Keratinocyte (primary cell): ENCODE data around the gene USP31. TPM values are rescaled to one million over a fixed set of nuclear protein-coding genes. Genes with fewer than 3 reads are reported as not detected.

Source experiments
- DNase-seq: peaks from one replicate; pipeline ENCODE4 v3.0.0-alpha.2; 2011; ENCODE audit warnings: low read depth, missing footprints, low spot score
- FAIRE-seq: peaks from 2 replicates; lab custom pipeline; 2011; peaks lifted over from hg19 to GRCh38; lab: Jason Lieb, UNC
- H2AFZ ChIP-seq: 2 replicates; pipeline ENCODE4 v1.6.0; 2012; ENCODE audit warnings: low read length, control low read depth, inconsistent platforms; ENCODE audit not compliant: control insufficient read depth
- H3K27ac ChIP-seq: 2 replicates; pipeline ENCODE4 v1.5.1; 2011; ENCODE audit warnings: low read length; ENCODE audit not compliant: control insufficient read depth, insufficient read depth
- H3K27me3 ChIP-seq: 3 replicates; pipeline ENCODE4 v1.6.0; 2011; ENCODE audit warnings: low read length; ENCODE audit not compliant: control insufficient read depth, insufficient read depth; ENCODE audit errors: extremely low read depth
- H3K36me3 ChIP-seq, 2 experiments: 2 replicates in 1 of 2; 3 replicates in 1 of 2; pipeline ENCODE4 v1.5.1; 2011; ENCODE audit warnings: low read length in 2 of 2, mild to moderate bottlenecking in 1 of 2; ENCODE audit not compliant: control insufficient read depth in 2 of 2, insufficient read depth in 2 of 2; ENCODE audit errors: extremely low read depth in 1 of 2
- H3K4me1 ChIP-seq: 3 replicates; pipeline ENCODE4 v1.5.1; 2011; ENCODE audit warnings: low read length; ENCODE audit not compliant: control insufficient read depth, insufficient read depth; ENCODE audit errors: extremely low read depth
- H3K4me2 ChIP-seq: 3 replicates; pipeline ENCODE4 v1.6.0; 2011; ENCODE audit warnings: low read depth, low read length; ENCODE audit not compliant: control insufficient read depth, insufficient read depth; ENCODE audit errors: extremely low read depth
- H3K4me3 ChIP-seq, 3 experiments: fragments of 200-600 bp in 1 of 3; sonication (generic) in 1 of 3; 2 replicates in 2 of 3; 3 replicates in 1 of 3; pipeline ENCODE4 v1.5.1; 2011 to 2016; ENCODE audit warnings: low read length in 3 of 3, mild to moderate bottlenecking in 3 of 3, control low read depth in 2 of 3, inconsistent platforms in 1 of 3, low read depth in 1 of 3, mixed read lengths in 1 of 3, mixed run types in 1 of 3, moderate library complexity in 1 of 3; ENCODE audit not compliant: control insufficient read depth in 2 of 3, insufficient read depth in 2 of 3; ENCODE audit errors: extremely low read depth in 1 of 3
- H3K79me2 ChIP-seq: 2 replicates; pipeline ENCODE4 v1.6.0; 2012; ENCODE audit warnings: low read length; ENCODE audit not compliant: control insufficient read depth, insufficient read depth
- H3K9ac ChIP-seq: 3 replicates; pipeline ENCODE4 v1.6.0; 2011; ENCODE audit warnings: low read length; ENCODE audit not compliant: control insufficient read depth, insufficient read depth; ENCODE audit errors: extremely low read depth
- H3K9me1 ChIP-seq: 3 replicates; pipeline ENCODE4 v1.6.0; 2011; ENCODE audit warnings: low read length; ENCODE audit not compliant: control insufficient read depth, insufficient read depth; ENCODE audit errors: extremely low read depth
- H3K9me3 ChIP-seq: 2 replicates; pipeline ENCODE4 v1.5.1; 2012; ENCODE audit warnings: low read depth, low read length; ENCODE audit not compliant: control insufficient read depth
- H4K20me1 ChIP-seq: 3 replicates; pipeline ENCODE4 v1.6.0; 2011; ENCODE audit warnings: low read length; ENCODE audit not compliant: control insufficient read depth, insufficient read depth; ENCODE audit errors: extremely low read depth
- EZH2 ChIP-seq: IDR thresholded peaks from one replicate; pipeline ENCODE4 v1.6.1; 2012; ENCODE audit warnings: inconsistent platforms, mild to moderate bottlenecking, low read length, moderate library complexity
- dilution Hi-C: fragments of 300-500 bp; cut with MboI; formaldehyde crosslinking; loops from one replicate; pipeline ENCODE4 v1.7.0; 2020; ENCODE audit warnings: low sequenced_read_pairs; ENCODE audit not compliant: extremely low pct_ligation_motif_present
- polyA plus RNA-seq, 5 experiments: library from polyadenylated mRNA; depleted of rRNA in 3 of 5; stranded (reverse) in 3 of 5; stranded (forward) in 1 of 5; unstranded in 1 of 5; fragments of >200 nt; gene quantifications; 1 replicate in 1 of 5; 2 replicates in 3 of 5; 3 replicates in 1 of 5; pipeline versions ENCODE4 v1.2.1 to v1.2.3, GENCODE V29; 2011 to 2012; ENCODE audit warnings: missing spikeins in 2 of 5, low read depth in 1 of 5, low replicate concordance in 1 of 5
- TF ChIP-seq, protein P1 (sequence below), 3 experiments: IDR thresholded peaks in 1 of 3; conservative IDR thresholded peaks in 1 of 3; optimal IDR thresholded peaks in 1 of 3; 2 replicates in 2 of 3; 3 replicates in 1 of 3; pipeline versions ENCODE3 to v1.5.1; 2011; ENCODE audit warnings: low read length in 3 of 3, mild to moderate bottlenecking in 3 of 3, moderate library complexity in 2 of 3, control low read depth in 1 of 3, inconsistent platforms in 1 of 3; ENCODE audit not compliant: insufficient read depth in 2 of 3; ENCODE audit errors: extremely low read depth in 1 of 3

Gene USP31
- polyA plus RNA-seq, 1 donor (not counting 4 experiments of a cell fraction or from before 2014, with no cell fraction given): 16.3 TPM

DNA sequence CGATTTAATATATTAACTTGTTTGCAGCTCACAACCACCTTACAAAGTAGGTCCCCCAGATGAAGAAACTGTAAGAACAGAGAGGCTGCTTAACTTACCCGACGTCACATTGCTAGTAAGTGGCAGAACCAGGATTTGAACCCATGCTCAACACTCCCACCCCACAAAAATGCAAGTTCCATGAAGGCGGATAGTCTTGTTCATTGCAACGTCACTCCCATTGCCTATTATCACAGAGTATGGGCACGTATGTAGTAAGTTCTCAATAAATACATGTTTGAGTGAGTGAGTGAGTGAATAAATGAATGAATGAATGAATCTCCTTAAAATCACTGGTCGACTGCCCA lies 1.1 kb downstream of the USP31 start:
- H2AFZ ChIP-seq: peak overlapping the region; percentile 2
- FAIRE-seq: peak; percentile 59
- H3K4me1 ChIP-seq: peaks cover 39% of the 10 kb centered on the region

DNA sequence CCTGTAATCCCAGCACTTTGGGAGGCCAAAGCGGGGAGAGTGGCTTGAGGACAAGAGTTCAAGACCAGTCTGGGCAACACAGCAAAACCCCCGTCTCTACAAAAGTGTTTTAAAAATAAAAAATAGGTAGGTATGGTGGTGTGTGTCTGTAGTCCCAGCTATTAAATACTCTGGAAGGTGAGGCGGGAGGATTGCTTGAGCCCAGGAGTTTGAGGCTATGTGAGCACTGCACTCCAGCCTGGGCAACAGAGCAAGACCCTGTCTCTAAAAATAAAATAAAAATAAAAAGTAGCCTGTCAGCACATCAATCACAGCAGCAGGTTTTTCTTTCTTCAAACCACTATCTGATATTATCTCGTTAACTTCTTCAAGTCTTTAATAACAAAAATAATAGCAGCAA lies 1.6 kb downstream of the USP31 start:
- TF ChIP-seq, protein P1, sequence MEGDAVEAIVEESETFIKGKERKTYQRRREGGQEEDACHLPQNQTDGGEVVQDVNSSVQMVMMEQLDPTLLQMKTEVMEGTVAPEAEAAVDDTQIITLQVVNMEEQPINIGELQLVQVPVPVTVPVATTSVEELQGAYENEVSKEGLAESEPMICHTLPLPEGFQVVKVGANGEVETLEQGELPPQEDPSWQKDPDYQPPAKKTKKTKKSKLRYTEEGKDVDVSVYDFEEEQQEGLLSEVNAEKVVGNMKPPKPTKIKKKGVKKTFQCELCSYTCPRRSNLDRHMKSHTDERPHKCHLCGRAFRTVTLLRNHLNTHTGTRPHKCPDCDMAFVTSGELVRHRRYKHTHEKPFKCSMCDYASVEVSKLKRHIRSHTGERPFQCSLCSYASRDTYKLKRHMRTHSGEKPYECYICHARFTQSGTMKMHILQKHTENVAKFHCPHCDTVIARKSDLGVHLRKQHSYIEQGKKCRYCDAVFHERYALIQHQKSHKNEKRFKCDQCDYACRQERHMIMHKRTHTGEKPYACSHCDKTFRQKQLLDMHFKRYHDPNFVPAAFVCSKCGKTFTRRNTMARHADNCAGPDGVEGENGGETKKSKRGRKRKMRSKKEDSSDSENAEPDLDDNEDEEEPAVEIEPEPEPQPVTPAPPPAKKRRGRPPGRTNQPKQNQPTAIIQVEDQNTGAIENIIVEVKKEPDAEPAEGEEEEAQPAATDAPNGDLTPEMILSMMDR (optimal IDR thresholded peaks at IDR 0.05 in 1 of 3, IDR thresholded peaks at IDR 0.05 in 1 of 3, conservative IDR thresholded peaks at IDR 0.05 in 1 of 3; ENCODE audit: extremely low read depth in 1 of 3, insufficient read depth in 2 of 3, low read length in 3 of 3): no peak
- no peak for TF ChIP-seq EZH2
- peak overlapping the region; percentile 87 for H3K9ac ChIP-seq
- dilution Hi-C loops: no loop called here
- peak overlapping the region; percentile 74 to 91 (median 78) for H3K4me3 ChIP-seq
- peaks cover 40% of the 10 kb centered on the region for H3K4me1 ChIP-seq
- H3K79me2 ChIP-seq: peaks cover 54% of the 10 kb centered on the region
- no peaks in the 10 kb centered on the region for H3K9me3 ChIP-seq
- H4K20me1 ChIP-seq: no peaks in the 10 kb centered on the region
- DNase-seq: no peak
- FAIRE-seq: no peak
- peak overlapping the region; percentile 98 for H3K27ac ChIP-seq
- no peaks in the 10 kb centered on the region for H3K27me3 ChIP-seq
- H3K9me1 ChIP-seq: peaks cover 4% of the 10 kb centered on the region
- H3K36me3 ChIP-seq: no peaks in the 10 kb centered on the region
- H3K4me2 ChIP-seq: peak overlapping the region; percentile 93
- no peak overlapping the region for H2AFZ ChIP-seq

More for the DNA sequence above, 1.1 kb downstream of the USP31 start:
- dilution Hi-C loops: no loop called here
- Histone ChIP-seq H3K79me2 (peaks cover 49% of the 10 kb centered on the region), H3K27ac (peak overlapping the region; percentile 98), H3K4me3 (peak overlapping the region; percentile 74 to 91 (median 78)), H3K9ac (peak overlapping the region; percentile 87), H3K9me1 (peaks cover 4% of the 10 kb centered on the region), H3K4me2 (peak overlapping the region; percentile 93), H3K36me3 (no peaks in the 10 kb centered on the region), H4K20me1 (no peaks in the 10 kb centered on the region), H3K9me3 (no peaks in the 10 kb centered on the region), H3K27me3 (no peaks in the 10 kb centered on the region)
- TF ChIP-seq EZH2: no peak
- TF ChIP-seq, protein P1 (optimal IDR thresholded peaks at IDR 0.05 in 1 of 3, IDR thresholded peaks at IDR 0.05 in 1 of 3, conservative IDR thresholded peaks at IDR 0.05 in 1 of 3; ENCODE audit: extremely low read depth in 1 of 3, insufficient read depth in 2 of 3, low read length in 3 of 3): no peak
- DNase-seq: no peak
